Ascending aorta (tissue), 2 donors: Measurements from ENCODE around the gene CLDN14. TPM values are rescaled to one million over a fixed set of nuclear protein-coding genes. Genes with fewer than 3 reads are reported as not detected.

ENCODE experiments used
- DNase-seq, 2 donors: peaks; one replicate each; pipeline ENCODE4 v3.0.0-alpha.2; 2019; ENCODE audit warnings: low spot score in 2 of 2
- H3K27ac ChIP-seq, 2 donors: fragments of 200-600 bp; sonication (generic); one replicate each; pipeline ENCODE4 v1.5.1; 2016 to 2017; ENCODE audit warnings: mild to moderate bottlenecking in 1 of 2
- H3K27me3 ChIP-seq: fragments of 200-600 bp; sonication (generic); one replicate; pipeline ENCODE4 v1.5.1; 2017
- H3K36me3 ChIP-seq, 2 donors: fragments of 200-600 bp; sonication (generic); one replicate each; pipeline ENCODE4 v1.5.1; 2016
- H3K4me1 ChIP-seq, 2 donors: fragments of 200-600 bp; sonication (generic); one replicate each; pipeline ENCODE4 v1.5.1; 2016 to 2017; ENCODE audit warnings: mild to moderate bottlenecking in 1 of 2
- H3K4me3 ChIP-seq, 2 donors: fragments of 200-600 bp; sonication (generic); one replicate each; pipeline ENCODE4 v1.5.1; 2016 to 2017; ENCODE audit warnings: mild to moderate bottlenecking in 1 of 2
- H3K9me3 ChIP-seq, 2 donors: fragments of 200-600 bp; sonication (generic); one replicate each; pipeline ENCODE4 v1.5.1; 2016
- CTCF ChIP-seq, 3 experiments: fragments of 200-600 bp in 2 of 3; fragments of 450-650 bp in 1 of 3; sonication (generic) in 2 of 3; IDR thresholded peaks; one replicate each; pipeline ENCODE4 v1.5.1; 2016 to 2019; ENCODE audit warnings: antibody characterized with exemption in 3 of 3, mild to moderate bottlenecking in 1 of 3, moderate library complexity in 1 of 3
- intact Hi-C: fragments of 100-400 bp; cut with DNase I; formaldehyde crosslinking; loops from one replicate; pipeline ENCODE4 v1.15.1; 2023
- total RNA-seq: library from RNA; depleted of rRNA; stranded (reverse); fragments of >200 nt; gene quantifications from one replicate; pipeline ENCODE4 v1.1.0, GENCODE V29; 2016

CLDN14 gene
- total RNA-seq, 1 donor from 2014 or later, result not detected

GRCh38 chr21:36522219-36522808 is 42.4 kb upstream of the CLDN14 start:
- DNase-seq, result no peak
- Histone ChIP-seq H3K27me3 (no peaks in the 10 kb centered on the region), H3K36me3 (no peaks in the 10 kb centered on the region), H3K27ac (no peak overlapping the region), H3K9me3 (no peaks in the 10 kb centered on the region), H3K4me3 (no peak overlapping the region), H3K4me1 (no peaks in the 10 kb centered on the region)
- no peak for TF ChIP-seq CTCF (IDR thresholded peaks at IDR 0.05)
- intact Hi-C loops, result no loop called here

- intact Hi-C loops, result no loop called here
- H3K36me3 ChIP-seq, result no peaks in the 10 kb centered on the region
- TF ChIP-seq CTCF (IDR thresholded peaks at IDR 0.05), result no peak
- no peak for DNase-seq
- H3K4me1 ChIP-seq, result no peaks in the 10 kb centered on the region
- H3K27ac ChIP-seq, result no peak overlapping the region
- H3K27me3 ChIP-seq, result no peaks in the 10 kb centered on the region
- no peak overlapping the region for H3K4me3 ChIP-seq
- no peaks in the 10 kb centered on the region for H3K9me3 ChIP-seq
Measured at GRCh38 chr21:36518883-36519492, 39.1 kb upstream of the CLDN14 start.

- DNase-seq, result no peak
- Histone ChIP-seq H3K9me3 (no peaks in the 10 kb centered on the region), H3K27ac (no peak overlapping the region), H3K4me3 (no peak overlapping the region), H3K36me3 (no peaks in the 10 kb centered on the region), H3K4me1 (no peaks in the 10 kb centered on the region), H3K27me3 (no peaks in the 10 kb centered on the region)
- TF ChIP-seq CTCF (IDR thresholded peaks at IDR 0.05), result no peak
- intact Hi-C loops, result no loop called here
Measured at GRCh38 chr21:36517366-36518075, 37.6 kb upstream of the CLDN14 start.

DNA sequence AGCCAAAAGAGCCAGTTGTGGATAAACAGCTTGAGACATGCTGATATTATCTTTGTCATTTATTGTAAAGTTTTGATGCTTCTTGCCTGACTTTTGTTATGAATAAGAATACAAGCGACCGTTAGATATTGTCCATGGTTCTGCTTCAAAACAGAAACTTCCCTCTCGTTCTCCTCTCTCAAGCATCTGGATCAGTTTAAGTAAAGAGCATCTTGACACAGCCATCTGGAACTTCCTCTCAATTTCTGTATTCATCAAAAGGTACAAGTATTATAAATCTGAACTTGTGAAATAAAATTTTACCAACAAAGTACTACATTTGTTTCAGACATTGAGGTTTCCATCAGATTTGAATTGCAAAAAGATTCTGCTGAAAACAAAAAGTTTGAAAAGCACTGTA is 36.4 kb upstream of the CLDN14 start:
- DNase-seq, result no peak
- no peaks in the 10 kb centered on the region for H3K36me3 ChIP-seq
- no peak overlapping the region for H3K27ac ChIP-seq
- H3K9me3 ChIP-seq, result no peaks in the 10 kb centered on the region
- no peaks in the 10 kb centered on the region for H3K27me3 ChIP-seq
- no peaks in the 10 kb centered on the region for H3K4me1 ChIP-seq
- no peak overlapping the region for H3K4me3 ChIP-seq
- TF ChIP-seq CTCF (IDR thresholded peaks at IDR 0.05), result no peak
- intact Hi-C loops, result no loop called here

GRCh38 chr21:36513430-36513829 is 33.5 kb upstream of the CLDN14 start:
- Histone ChIP-seq H3K27me3 (no peaks in the 10 kb centered on the region), H3K36me3 (no peaks in the 10 kb centered on the region), H3K9me3 (no peaks in the 10 kb centered on the region), H3K4me1 (no peaks in the 10 kb centered on the region), H3K4me3 (no peak overlapping the region), H3K27ac (no peak overlapping the region)
- intact Hi-C loops, result no loop called here
- DNase-seq, result no peak
- TF ChIP-seq CTCF (IDR thresholded peaks at IDR 0.05), result no peak
